Measurements from ENCODE around the gene BORCS6.
A peak's percentile ranks its signal among the peaks of the same experiment; 100 is the strongest.

The BORCS6 gene

DNA sequence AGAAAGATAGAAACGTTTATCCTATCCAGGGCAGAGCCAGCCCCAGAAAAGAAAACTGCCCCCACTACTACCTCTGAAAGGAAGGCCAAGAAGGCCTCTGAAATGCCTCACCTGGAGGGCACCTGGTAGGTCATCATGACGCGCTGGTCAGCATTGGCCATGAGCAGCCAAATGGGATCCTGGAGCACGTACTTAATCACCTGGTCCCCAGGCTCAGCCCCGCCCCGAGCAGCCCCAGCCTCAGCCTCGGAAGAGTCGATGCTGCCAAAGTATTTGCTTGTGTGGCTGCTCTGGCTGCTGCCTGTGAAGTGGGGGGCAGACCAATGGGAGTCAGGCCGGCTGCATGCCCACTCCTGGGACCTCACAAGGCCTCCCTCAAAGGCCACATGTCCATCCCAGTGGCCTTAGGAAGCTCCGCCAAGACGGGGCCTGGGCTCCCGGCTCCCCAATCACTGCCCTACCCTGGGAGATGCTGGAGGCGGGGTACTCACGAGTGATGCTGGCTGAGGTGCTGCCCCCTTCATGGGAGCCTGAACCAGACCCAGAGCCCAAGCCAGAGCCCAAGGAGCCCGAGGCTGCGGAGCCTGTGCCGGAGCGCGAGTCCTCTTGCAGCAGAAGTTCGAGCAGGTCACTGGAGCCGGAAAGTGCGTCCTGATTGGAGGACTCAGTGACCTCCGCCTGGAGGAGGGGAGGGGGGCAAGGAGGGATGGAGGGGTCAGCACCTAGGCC, 47.7 kb downstream of the BORCS6 start:
- DNase-seq (ENCODE audit: low spot score), result no peak

DNA sequence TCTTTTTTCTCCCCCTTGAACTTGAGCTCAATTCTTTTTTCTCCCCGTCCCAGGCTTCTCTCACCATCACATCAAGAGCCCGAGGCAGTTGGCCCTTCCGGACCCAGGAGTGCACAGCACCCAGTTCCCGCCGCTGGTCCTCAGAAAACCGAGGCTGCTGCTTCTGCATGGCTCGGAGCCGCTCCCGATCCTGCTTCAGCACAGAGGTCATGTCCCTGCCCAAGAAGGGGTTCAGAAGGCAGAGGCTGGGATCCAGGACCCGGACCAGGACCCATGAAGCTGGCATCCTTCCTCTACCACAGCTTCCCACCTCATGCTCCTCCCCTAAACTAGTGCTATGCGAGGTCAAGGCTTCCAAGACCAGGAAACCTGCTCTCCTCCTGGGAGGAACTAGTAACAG, 48.2 kb downstream of the BORCS6 start:
- no peak for DNase-seq (ENCODE audit: low spot score)

DNA sequence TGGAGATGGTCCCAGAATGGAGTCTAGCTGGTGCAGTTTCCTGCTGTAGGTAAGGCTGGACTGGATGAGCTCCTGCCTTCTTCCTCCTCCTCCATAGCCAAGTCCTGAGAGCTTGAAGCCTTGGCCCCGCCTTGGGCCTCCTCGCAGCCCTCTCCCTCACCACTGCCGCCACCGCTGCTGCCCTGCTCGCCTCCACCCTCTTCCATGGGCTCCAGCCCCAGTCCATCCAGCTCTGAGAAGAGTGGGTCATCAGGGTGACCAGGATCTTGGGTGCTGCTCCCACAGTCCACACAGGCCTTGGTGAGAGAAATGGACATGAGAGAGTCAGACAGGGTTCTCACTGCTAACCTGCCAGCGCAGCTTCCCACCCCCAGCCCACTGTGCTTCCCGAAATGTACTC, 48.9 kb downstream of the BORCS6 start:
- no peak for DNase-seq (ENCODE audit: low spot score)

DNA sequence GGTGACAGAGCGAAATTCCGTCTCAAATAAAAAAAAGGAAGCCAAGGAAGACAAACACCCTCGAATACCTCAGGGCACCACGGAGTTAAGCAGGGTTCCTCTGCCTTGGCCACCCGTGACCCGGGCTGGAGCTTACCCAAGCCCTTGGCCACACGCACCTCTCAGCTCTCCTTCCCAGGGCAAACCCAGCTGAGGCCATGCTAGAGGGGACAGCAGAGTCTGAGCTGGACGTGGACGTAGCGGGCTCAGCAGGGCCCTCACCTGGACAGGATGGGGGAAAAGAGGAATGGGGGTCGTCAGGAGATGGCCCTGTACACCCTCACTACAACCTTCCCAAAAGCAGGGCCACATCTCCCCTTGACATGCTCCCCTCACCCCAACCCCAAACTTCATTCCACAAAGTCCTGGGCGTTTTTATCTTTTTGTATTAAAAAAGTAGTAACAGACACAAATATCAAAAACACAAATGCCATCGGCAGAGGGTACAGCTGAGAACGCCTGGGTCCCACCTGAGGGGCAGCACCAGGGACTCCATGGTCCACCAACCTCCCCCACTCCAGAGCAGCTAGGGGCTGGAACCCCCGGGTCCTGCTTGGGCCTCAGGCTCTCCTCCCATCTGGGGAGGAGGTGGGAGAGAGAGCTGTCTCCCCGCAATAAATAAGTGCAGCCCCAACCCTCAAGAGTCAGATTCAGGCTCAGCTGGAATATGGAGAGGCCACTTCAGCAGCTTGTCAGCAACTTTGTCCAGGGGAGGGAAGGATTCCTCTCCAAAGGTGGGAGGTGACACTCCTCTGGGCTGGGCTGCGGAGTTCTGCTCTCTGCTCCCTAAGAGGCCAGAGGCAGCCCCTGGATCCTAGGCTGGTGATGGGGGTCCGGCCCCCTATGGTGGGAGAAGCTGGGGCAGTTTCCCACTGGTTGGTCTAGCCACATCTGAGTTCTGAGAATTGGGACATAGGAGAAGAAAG, 49.6 kb downstream of the BORCS6 start:
- DNase-seq (ENCODE audit: low spot score), result no peak

DNA sequence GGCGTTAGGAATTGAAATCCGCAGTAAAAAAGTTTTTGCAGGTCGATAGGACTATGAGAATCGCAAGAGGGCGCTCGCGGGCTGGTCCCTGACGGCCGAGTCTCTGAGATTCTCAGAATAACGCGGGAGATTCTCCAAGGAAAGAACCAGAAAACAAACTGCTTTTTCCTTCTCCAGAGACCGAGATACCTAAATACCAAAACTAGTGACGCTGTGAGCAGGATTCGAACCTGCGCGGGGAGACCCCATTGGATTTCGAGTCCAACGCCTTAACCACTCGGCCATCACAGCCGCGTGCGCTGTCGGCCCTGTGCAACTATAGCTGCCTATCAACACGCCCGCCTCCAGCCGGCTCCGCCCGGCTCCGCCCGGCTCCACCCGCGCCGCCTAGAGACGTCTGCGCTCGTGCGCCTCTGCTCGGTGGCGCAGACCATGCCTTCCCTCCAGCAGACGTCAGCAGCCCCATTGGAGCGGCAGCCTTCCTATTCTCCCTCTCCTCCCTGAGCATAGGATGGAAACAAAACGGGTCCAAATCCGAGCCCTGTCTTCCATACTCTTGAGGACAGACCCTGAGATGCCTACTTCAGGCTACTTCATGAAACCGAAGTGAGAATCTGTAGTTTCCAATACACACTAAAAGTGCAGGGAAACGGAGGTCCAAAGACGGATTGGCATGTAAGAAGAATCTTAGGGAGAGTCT, 51.2 kb downstream of the BORCS6 start:
- peak; percentile 98 for DNase-seq (ENCODE audit: low spot score)

DNA sequence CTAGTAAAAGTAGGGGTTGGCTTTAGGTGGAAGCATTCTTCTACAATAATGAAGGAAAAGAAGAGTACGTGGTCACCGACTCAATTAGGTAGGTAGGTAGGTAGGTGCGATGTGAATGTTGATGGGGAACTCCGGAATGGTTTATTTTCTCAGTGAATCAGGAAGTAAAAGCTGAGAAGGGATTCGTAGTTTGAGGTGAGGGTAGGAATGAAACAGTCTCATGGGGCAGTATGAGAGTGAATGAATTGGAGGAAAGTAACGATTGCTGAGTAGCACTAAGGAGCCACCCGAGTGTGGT, 51.7 kb downstream of the BORCS6 start:
- no peak for DNase-seq (ENCODE audit: low spot score)
